Tibial nerve (tissue), 4 donors: ENCODE data around the gene CDH12.

Source experiments
- CTCF ChIP-seq, 5 experiments: fragments of 200-600 bp in 3 of 5; fragments of 450-650 bp in 2 of 5; sonication (generic) in 3 of 5; IDR thresholded peaks; one replicate each; pipeline ENCODE4 v1.5.1; 2016 to 2019; ENCODE audit warnings: antibody characterized with exemption in 5 of 5, mild to moderate bottlenecking in 3 of 5, moderate library complexity in 2 of 5
- EP300 ChIP-seq, 2 donors: sonication (generic); formaldehyde crosslinking; IDR thresholded peaks; one replicate each; pipeline ENCODE4 v1.6.1; 2017; ENCODE audit warnings: antibody characterized with exemption in 2 of 2, mild to moderate bottlenecking in 1 of 2
- POLR2A ChIP-seq, 2 donors: fragments of 450-650 bp; IDR thresholded peaks; one replicate each; pipeline ENCODE4 v1.6.1; 2017; ENCODE audit warnings: antibody characterized with exemption in 2 of 2, mild to moderate bottlenecking in 2 of 2, moderate library complexity in 2 of 2

GRCh38 chr5:22693121-22693520 lies 160.0 kb downstream of the CDH12 start:
- TF ChIP-seq CTCF (IDR thresholded peaks at IDR 0.05), result no peak
- TF ChIP-seq POLR2A (IDR thresholded peaks at IDR 0.05), result no peak
- no peak for TF ChIP-seq EP300 (IDR thresholded peaks at IDR 0.05)
